IMR-90 (cell line): ENCODE data around the gene EFNB2. TPM values are rescaled to one million over a fixed set of nuclear protein-coding genes. Genes with fewer than 3 reads are reported as not detected.

Experiments
- ATAC-seq: fragments of 200-7000 bp; cut with Tn5 transposase; 2 replicates; pipeline ENCODE4 v1.9.1; 2020; ENCODE audit warnings: low read depth, mild to moderate bottlenecking, moderate library complexity
- BruUV-seq: library from RNA; stranded (reverse); fragments of 400-500 nt; replicated peaks from 2 replicates; lab custom pipeline; 2021; lab: Mats Ljungman, UMichigan
- CTCF ChIA-PET: fragments of 300-600 bp; formaldehyde crosslinking; extraction: SDS; loops from one replicate; lab custom pipeline; 2021; ENCODE audit warnings: antibody characterized with exemption; lab: Yijun Ruan, JAX
- POLR2A ChIA-PET: fragments of 300-600 bp; sonication (Branson Sonifier 250); formaldehyde crosslinking; loops from one replicate; lab custom pipeline; 2022; ENCODE audit warnings: antibody characterized with exemption; ENCODE audit not compliant: unreplicated experiment; lab: Charles Lee
- DNase-seq: peaks from one replicate; pipeline ENCODE4 v3.0.0; 2013
- H2AFZ ChIP-seq: replicated peaks from 2 replicates; pipeline ENCODE3; 2013; ENCODE audit warnings: low read length, mild to moderate bottlenecking; ENCODE audit not compliant: poor library complexity
- H2AK5ac ChIP-seq: 2 replicates; pipeline ENCODE4 v1.6.1; 2013; ENCODE audit warnings: low read depth, low read length, inconsistent platforms
- H2AK9ac ChIP-seq: replicated peaks from 2 replicates; pipeline ENCODE3; 2013; ENCODE audit warnings: mild to moderate bottlenecking, low read depth, low read length, moderate library complexity; ENCODE audit not compliant: poor library complexity
- H2BK120ac ChIP-seq: 2 replicates; pipeline ENCODE4 v1.6.1; 2013; ENCODE audit warnings: low read depth, low read length, inconsistent platforms
- H2BK15ac ChIP-seq: 3 replicates; pipeline ENCODE4 v1.6.1; 2013; ENCODE audit warnings: low read depth, low read length, inconsistent platforms
- H2BK20ac ChIP-seq: 2 replicates; pipeline ENCODE4 v1.6.1; 2013; ENCODE audit warnings: low read depth, mild to moderate bottlenecking, inconsistent platforms, low read length, moderate library complexity
- H2BK5ac ChIP-seq: 2 replicates; pipeline ENCODE4 v1.6.1; 2013; ENCODE audit warnings: mild to moderate bottlenecking, low read depth, low read length, inconsistent platforms; ENCODE audit not compliant: poor library complexity, severe bottlenecking
- H3K14ac ChIP-seq: replicated peaks from 2 replicates; pipeline ENCODE4 v1.6.1; 2013; ENCODE audit warnings: low read depth, low read length, inconsistent platforms
- H3K18ac ChIP-seq: 2 replicates; pipeline ENCODE4 v1.6.1; 2013; ENCODE audit warnings: low read depth, low read length, control low read depth
- H3K23ac ChIP-seq: 2 replicates; pipeline ENCODE4 v1.6.1; 2013; ENCODE audit warnings: low read depth, low read length, inconsistent platforms
- H3K27ac ChIP-seq: 2 replicates; pipeline ENCODE4 v1.5.1; 2013; ENCODE audit warnings: mild to moderate bottlenecking, control low read depth, low read length; ENCODE audit not compliant: insufficient read depth
- H3K27me3 ChIP-seq: 2 replicates; pipeline ENCODE4 v1.6.1; 2013; ENCODE audit warnings: low read length; ENCODE audit not compliant: control insufficient read depth, insufficient read depth
- H3K36me3 ChIP-seq: 2 replicates; pipeline ENCODE4 v1.6.1; 2013; ENCODE audit warnings: low read length, mixed read lengths; ENCODE audit not compliant: control insufficient read depth, insufficient read depth
- H3K4ac ChIP-seq: 2 replicates; pipeline ENCODE4 v1.6.1; 2013; ENCODE audit warnings: low read depth, low read length, inconsistent platforms
- H3K4me1 ChIP-seq: 2 replicates; pipeline ENCODE4 v1.6.1; 2013; ENCODE audit warnings: low read length, mixed read lengths; ENCODE audit not compliant: control insufficient read depth, insufficient read depth
- H3K4me2 ChIP-seq: 2 replicates; pipeline ENCODE4 v1.6.1; 2013; ENCODE audit warnings: low read depth, mild to moderate bottlenecking, control low read depth, low read length, moderate library complexity
- H3K4me3 ChIP-seq: 2 replicates; pipeline ENCODE4 v1.5.1; 2013; ENCODE audit warnings: low read depth, mild to moderate bottlenecking, control low read depth, low read length, moderate library complexity; ENCODE audit not compliant: insufficient read depth
- H3K56ac ChIP-seq: 2 replicates; pipeline ENCODE4 v1.6.1; 2013; ENCODE audit warnings: low read length, inconsistent platforms; ENCODE audit not compliant: insufficient read depth; ENCODE audit errors: extremely low read depth
- H3K79me1 ChIP-seq, 2 experiments: 2 replicates each; pipeline ENCODE4 v1.6.1; 2013; ENCODE audit warnings: low read length in 2 of 2, inconsistent platforms in 1 of 2, low read depth in 1 of 2
- H3K9ac ChIP-seq: 2 replicates; pipeline ENCODE4 v1.6.1; 2013; ENCODE audit warnings: low read depth, low read length, control low read depth
- H3K9me1 ChIP-seq: 2 replicates; pipeline ENCODE4 v1.6.1; 2013; ENCODE audit warnings: low read length, inconsistent platforms; ENCODE audit not compliant: insufficient read depth
- H3K9me3 ChIP-seq: 2 replicates; pipeline ENCODE4 v1.6.1; 2013; ENCODE audit warnings: low read length; ENCODE audit not compliant: control insufficient read depth, insufficient read depth
- H4K20me1 ChIP-seq: 2 replicates; pipeline ENCODE4 v1.6.1; 2013; ENCODE audit warnings: low read length, inconsistent platforms; ENCODE audit not compliant: insufficient read depth
- H4K5ac ChIP-seq: 2 replicates; pipeline ENCODE4 v1.6.1; 2013; ENCODE audit warnings: mild to moderate bottlenecking, low read depth, low read length, control low read depth
- H4K8ac ChIP-seq, 2 experiments: 2 replicates each; pipeline ENCODE4 v1.6.1; 2013; ENCODE audit warnings: low read depth in 2 of 2, low read length in 2 of 2, control low read depth in 1 of 2, inconsistent platforms in 1 of 2
- H4K91ac ChIP-seq: 2 replicates; pipeline ENCODE4 v1.6.1; 2013; ENCODE audit warnings: low read depth, low read length, inconsistent platforms; ENCODE audit not compliant: insufficient read depth
- BHLHE40 ChIP-seq: fragments of 150-350 bp; IDR thresholded peaks from 2 replicates; pipeline ENCODE4 v1.6.1; 2016; ENCODE audit warnings: mild to moderate bottlenecking, low read depth, low read length
- CEBPB ChIP-seq: IDR thresholded peaks from 2 replicates; pipeline ENCODE4 v1.6.1; 2012; ENCODE audit warnings: low read depth, low read length, improper control_type of control experiment
- CHD1 ChIP-seq: IDR thresholded peaks from 2 replicates; pipeline ENCODE4 v1.6.1; 2012; ENCODE audit warnings: low read depth, low read length, improper control_type of control experiment
- MAFK ChIP-seq: IDR thresholded peaks from 2 replicates; pipeline ENCODE4 v1.6.1; 2012; ENCODE audit warnings: low read depth, low read length, improper control_type of control experiment
- MXI1 ChIP-seq: IDR thresholded peaks from 2 replicates; pipeline ENCODE4 v1.6.1; 2012; ENCODE audit warnings: low read depth, mild to moderate bottlenecking, low read length, moderate library complexity, borderline replicate concordance
- NFE2L2 ChIP-seq: fragments of 150-350 bp; IDR thresholded peaks from 2 replicates; pipeline ENCODE4 v1.6.1; 2016; ENCODE audit warnings: low read depth, mild to moderate bottlenecking, low read length
- WGBS, 2 experiments: methylation state at CpG; one replicate each; pipeline versions ENCODE4 v1.1.5 to v1.1.7; 2013; ENCODE audit warnings: missing lambda C conversion rate in 2 of 2; ENCODE audit not compliant: insufficient read length in 1 of 2; ENCODE audit errors: extremely low coverage in 2 of 2; 5-methylcytosine and 5-hydroxymethylcytosine counted together
- dilution Hi-C: fragments of 300-500 bp; cut with HindIII; formaldehyde crosslinking; loops from one replicate; pipeline ENCODE4 v1.14.3; 2018; ENCODE audit warnings: low sequenced_read_pairs; ENCODE audit not compliant: unreplicated experiment
- in situ Hi-C: fragments of 300-500 bp; cut with MboI; formaldehyde crosslinking; loops from 3 replicates; pipeline ENCODE4 v1.14.3; 2019; ENCODE audit warnings: low sequenced_read_pairs, inconsistent platforms, mixed read lengths
- intact Hi-C: fragments of 100-400 bp; cut with micrococcal nuclease; formaldehyde crosslinking; loops from 2 replicates; pipeline ENCODE4 v1.10.0; 2022
- polyA plus RNA-seq, 3 experiments: library from polyadenylated mRNA; depleted of rRNA; stranded (reverse); fragments of >200 nt; gene quantifications; 2 replicates each; pipeline ENCODE4 v1.2.3, GENCODE V29; 2012; ENCODE audit warnings: low replicate concordance in 1 of 3
- total RNA-seq: library from RNA; depleted of rRNA; stranded (reverse); fragments of >200 nt; gene quantifications from 2 replicates; pipeline ENCODE4 v1.2.3, GENCODE V29; 2012
- TF ChIP-seq, protein P1 (sequence below): fragments of 150-350 bp; IDR thresholded peaks from 2 replicates; pipeline ENCODE4 v1.6.1; 2017; ENCODE audit warnings: mild to moderate bottlenecking, antibody characterized with exemption, low read length, low read depth
- TF ChIP-seq, protein P2 (sequence below): fragments of 150-350 bp; IDR thresholded peaks from 2 replicates; pipeline ENCODE4 v1.6.1; 2016; ENCODE audit warnings: low read depth, mild to moderate bottlenecking, low read length, moderate library complexity, borderline replicate concordance

EFNB2 gene
- total and polyA plus RNA-seq, 2 of the 4 experiments (the other 2 are of a cell fraction) = 5.4 to 6.0 TPM

DNA sequence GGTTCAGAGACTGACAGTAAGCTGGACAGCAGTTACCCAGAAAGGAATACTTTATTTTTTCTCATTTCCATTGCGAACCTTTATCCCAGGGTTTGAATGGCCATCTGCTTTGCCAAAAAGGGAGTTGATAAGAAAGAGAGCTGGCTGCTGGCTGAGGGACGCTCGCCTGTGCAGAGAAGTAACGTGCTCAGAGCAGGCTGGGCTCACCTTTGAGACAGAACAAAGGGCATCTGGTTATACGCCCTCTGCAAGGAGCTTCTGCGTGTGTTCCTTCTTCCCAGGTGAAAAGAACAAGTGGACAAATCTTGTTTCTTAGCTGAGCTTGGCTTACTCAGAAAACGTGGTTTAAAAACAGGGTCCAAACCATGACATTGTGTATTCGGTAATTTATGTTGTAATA lies 47.4 kb downstream of the EFNB2 start:
- Histone ChIP-seq H3K79me1 (no peaks in the 10 kb centered on the region), H3K9me1 (no peaks in the 10 kb centered on the region), H3K27me3 (no peaks in the 10 kb centered on the region), H2AFZ (no peak overlapping the region), H3K4me2 (no peak overlapping the region), H4K5ac (no peak overlapping the region), H2BK120ac (no peak overlapping the region), H3K56ac (no peak overlapping the region), H3K4me3 (no peak overlapping the region), H3K9me3 (no peaks in the 10 kb centered on the region), H3K23ac (no peak overlapping the region), H3K4ac (no peak overlapping the region), H3K4me1 (no peaks in the 10 kb centered on the region), H2BK5ac (no peak overlapping the region), H4K20me1 (no peaks in the 10 kb centered on the region), H3K27ac (no peak overlapping the region), H3K9ac (no peak overlapping the region), H2AK9ac (no peak overlapping the region), H3K14ac (no peak overlapping the region), H4K8ac (no peak overlapping the region), H3K18ac (no peak overlapping the region), H2AK5ac (no peak overlapping the region), H4K91ac (no peak overlapping the region), H2BK20ac (no peak overlapping the region), H3K36me3 (peaks cover 12% of the 10 kb centered on the region), H2BK15ac (no peak overlapping the region)
- ATAC-seq = no peak
- no peak for DNase-seq
- ChIA-PET CTCF (no interaction called here), POLR2A (no interaction called here)
- no CpG with 5 or more reads among the region's 8 CpGs for WGBS, 2 experiments
- in situ Hi-C loops (no loop called here), dilution Hi-C loops (no loop called here), intact Hi-C loops (no loop called here)
- no TSS peak for BruUV-seq
- TF ChIP-seq, protein P1, sequence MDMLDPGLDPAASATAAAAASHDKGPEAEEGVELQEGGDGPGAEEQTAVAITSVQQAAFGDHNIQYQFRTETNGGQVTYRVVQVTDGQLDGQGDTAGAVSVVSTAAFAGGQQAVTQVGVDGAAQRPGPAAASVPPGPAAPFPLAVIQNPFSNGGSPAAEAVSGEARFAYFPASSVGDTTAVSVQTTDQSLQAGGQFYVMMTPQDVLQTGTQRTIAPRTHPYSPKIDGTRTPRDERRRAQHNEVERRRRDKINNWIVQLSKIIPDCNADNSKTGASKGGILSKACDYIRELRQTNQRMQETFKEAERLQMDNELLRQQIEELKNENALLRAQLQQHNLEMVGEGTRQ = no peak
- no peak for TF ChIP-seq BHLHE40
- TF ChIP-seq MXI1 = no peak
- TF ChIP-seq MAFK = no peak
- TF ChIP-seq NFE2L2 = no peak
- no peak for TF ChIP-seq CHD1
- TF ChIP-seq CEBPB = no peak
- TF ChIP-seq, protein P2, sequence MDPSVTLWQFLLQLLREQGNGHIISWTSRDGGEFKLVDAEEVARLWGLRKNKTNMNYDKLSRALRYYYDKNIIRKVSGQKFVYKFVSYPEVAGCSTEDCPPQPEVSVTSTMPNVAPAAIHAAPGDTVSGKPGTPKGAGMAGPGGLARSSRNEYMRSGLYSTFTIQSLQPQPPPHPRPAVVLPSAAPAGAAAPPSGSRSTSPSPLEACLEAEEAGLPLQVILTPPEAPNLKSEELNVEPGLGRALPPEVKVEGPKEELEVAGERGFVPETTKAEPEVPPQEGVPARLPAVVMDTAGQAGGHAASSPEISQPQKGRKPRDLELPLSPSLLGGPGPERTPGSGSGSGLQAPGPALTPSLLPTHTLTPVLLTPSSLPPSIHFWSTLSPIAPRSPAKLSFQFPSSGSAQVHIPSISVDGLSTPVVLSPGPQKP = no peak
